ENCODE measurements around the gene KLHL22. TPM values are rescaled to one million over a fixed set of nuclear protein-coding genes. Genes with fewer than 3 reads are reported as not detected.
A peak's percentile ranks its signal among the peaks of the same experiment; 100 is the strongest.

KLHL22 gene
- total RNA-seq, 1 donor from 2014 or later = 14.3 TPM

GRCh38 chr22:20433686-20434241 lies 61.8 kb downstream of the KLHL22 start:
- peaks cover 5% of the 10 kb centered on the region for H3K36me3 Mint-ChIP-seq
- H3K27ac Mint-ChIP-seq = no peak overlapping the region
- no peak overlapping the region for H3K4me3 Mint-ChIP-seq
- H3K9me3 ChIP-seq (ENCODE audit: low read depth) = no peaks in the 10 kb centered on the region
- H3K79me2 ChIP-seq (ENCODE audit: low read depth) = no peaks in the 10 kb centered on the region
- H3K4me1 Mint-ChIP-seq = peaks cover 26% of the 10 kb centered on the region
- peaks cover 2% of the 10 kb centered on the region for H3K9me3 Mint-ChIP-seq
- TF ChIP-seq EZH2 (IDR thresholded peaks at IDR 0.05) (no peak), CTCF (IDR thresholded peaks at IDR 0.05) (no peak), EZH2phosphoT487 (IDR thresholded peaks at IDR 0.05) (no peak)
- peaks cover 100% of the 10 kb centered on the region for H3K27me3 ChIP-seq
- H4K20me1 ChIP-seq (ENCODE audit: low read depth) = peaks cover 91% of the 10 kb centered on the region
- DNase-seq (ENCODE audit: low spot score) = no peak
- no peak overlapping the region for H2AFZ ChIP-seq (replicated peaks)
- no peak overlapping the region for H3K4me2 ChIP-seq
- H3K36me3 ChIP-seq = no peaks in the 10 kb centered on the region
- H3F3A ChIP-seq (ENCODE audit: low read depth) = peaks cover 18% of the 10 kb centered on the region
- no peak overlapping the region for H3K27ac ChIP-seq
- H3K9ac ChIP-seq = no peak overlapping the region
- H3K4me3 ChIP-seq = no peak overlapping the region
- H3K27me3 Mint-ChIP-seq (ENCODE audit: insufficient read depth, low read depth) = peaks cover 44% of the 10 kb centered on the region
- no peaks in the 10 kb centered on the region for H3K4me1 ChIP-seq

DNA sequence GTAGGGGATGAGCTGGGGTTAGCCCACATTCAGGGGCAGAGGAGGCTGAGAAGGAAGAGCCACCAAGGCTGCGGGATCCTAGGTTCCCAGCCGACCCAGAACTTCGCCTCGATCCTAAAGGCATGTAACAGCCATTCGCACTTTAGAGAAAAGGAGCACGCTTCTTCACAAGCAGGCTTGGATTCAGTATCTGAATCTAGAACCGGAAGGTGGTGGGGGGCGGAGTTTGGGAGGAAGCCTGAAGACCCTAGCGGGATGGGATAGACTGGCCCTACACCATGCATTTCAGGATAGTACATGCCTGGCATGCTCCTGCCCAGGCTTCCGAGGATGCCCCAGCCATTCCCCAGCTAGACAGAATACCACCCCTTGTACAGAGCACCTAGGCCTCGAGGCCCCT lies 62.4 kb downstream of the KLHL22 start:
- TF ChIP-seq EZH2phosphoT487 (IDR thresholded peaks at IDR 0.05) (no peak), CTCF (IDR thresholded peaks at IDR 0.05) (no peak), EZH2 (IDR thresholded peaks at IDR 0.05) (no peak)
- no peak overlapping the region for H2AFZ ChIP-seq (replicated peaks)
- H3K9ac ChIP-seq = no peak overlapping the region
- Mint-ChIP-seq H3K27ac (no peak overlapping the region), H3K4me3 (no peak overlapping the region), H3K9me3 (peaks cover 2% of the 10 kb centered on the region), H3K27me3 (ENCODE audit: insufficient read depth, low read depth) (peaks cover 48% of the 10 kb centered on the region), H3K4me1 (peaks cover 22% of the 10 kb centered on the region), H3K36me3 (peaks cover 5% of the 10 kb centered on the region)
- no peaks in the 10 kb centered on the region for H3K36me3 ChIP-seq
- peaks cover 100% of the 10 kb centered on the region for H3K27me3 ChIP-seq
- no peak overlapping the region for H3K4me3 ChIP-seq
- H4K20me1 ChIP-seq (ENCODE audit: low read depth) = peaks cover 90% of the 10 kb centered on the region
- H3K27ac ChIP-seq = no peak overlapping the region
- no peaks in the 10 kb centered on the region for H3K9me3 ChIP-seq (ENCODE audit: low read depth)
- no peak overlapping the region for H3K4me2 ChIP-seq
- H3K4me1 ChIP-seq = no peaks in the 10 kb centered on the region
- peaks cover 13% of the 10 kb centered on the region for H3F3A ChIP-seq (ENCODE audit: low read depth)
- no peaks in the 10 kb centered on the region for H3K79me2 ChIP-seq (ENCODE audit: low read depth)
- DNase-seq (ENCODE audit: low spot score) = no peak

DNA sequence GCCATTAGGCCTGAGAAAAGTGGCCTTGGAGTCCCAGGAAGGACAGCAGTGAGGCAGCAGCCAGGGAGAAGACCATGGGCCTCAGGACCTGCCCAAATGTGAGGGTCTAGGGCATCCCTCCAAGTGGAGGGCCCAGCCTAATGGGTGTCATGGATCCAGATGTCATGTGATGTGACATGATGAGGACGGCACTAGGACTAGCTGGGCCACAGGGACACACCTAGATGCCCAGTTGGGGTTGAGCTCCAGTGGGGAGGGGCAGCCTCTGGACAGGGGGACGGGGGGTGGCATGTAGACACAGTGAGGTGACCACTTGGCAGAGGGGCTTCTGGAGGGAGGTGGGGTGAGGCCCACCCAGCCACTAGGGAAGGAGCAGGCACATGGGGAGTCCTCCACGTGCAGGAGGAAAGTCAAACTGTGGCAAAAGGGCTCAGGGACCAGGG lies 63.3 kb downstream of the KLHL22 start:
- H3K4me3 Mint-ChIP-seq = peak overlapping the region; percentile 77

More for the DNA sequence above, 63.3 kb downstream of the KLHL22 start:
- Histone ChIP-seq H3K36me3 (no peaks in the 10 kb centered on the region), H3K4me2 (no peak overlapping the region), H3K9ac (no peak overlapping the region), H4K20me1 (ENCODE audit: low read depth) (peaks cover 87% of the 10 kb centered on the region), H3K4me1 (no peaks in the 10 kb centered on the region), H3K27me3 (peaks cover 100% of the 10 kb centered on the region), H3F3A (ENCODE audit: low read depth) (peaks cover 10% of the 10 kb centered on the region), H3K79me2 (ENCODE audit: low read depth) (no peaks in the 10 kb centered on the region), H2AFZ (replicated peaks) (no peak overlapping the region), H3K4me3 (no peak overlapping the region), H3K9me3 (ENCODE audit: low read depth) (no peaks in the 10 kb centered on the region), H3K27ac (no peak overlapping the region)
- H3K4me1 Mint-ChIP-seq = peaks cover 22% of the 10 kb centered on the region
- H3K36me3 Mint-ChIP-seq = peaks cover 6% of the 10 kb centered on the region
- peaks cover 48% of the 10 kb centered on the region for H3K27me3 Mint-ChIP-seq (ENCODE audit: insufficient read depth, low read depth)
- TF ChIP-seq EZH2 (IDR thresholded peaks at IDR 0.05) = no peak
- TF ChIP-seq EZH2phosphoT487 (IDR thresholded peaks at IDR 0.05) = no peak
- no peak for TF ChIP-seq CTCF (IDR thresholded peaks at IDR 0.05)
- no peak for DNase-seq (ENCODE audit: low spot score)
- peaks cover 2% of the 10 kb centered on the region for H3K9me3 Mint-ChIP-seq
- no peak overlapping the region for H3K27ac Mint-ChIP-seq
